KMS-11 (cell line): ENCODE data around the gene ESPNL.

ENCODE experiments used
- H2AFZ ChIP-seq: fragments of 200-600 bp; sonication (generic); 2 replicates; pipeline ENCODE4 v1.6.1; 2016; ENCODE audit warnings: antibody characterized with exemption, mixed run types, low read depth
- H3K27ac ChIP-seq: fragments of 200-600 bp; sonication (generic); 2 replicates; pipeline ENCODE4 v1.6.1; 2016; ENCODE audit warnings: mild to moderate bottlenecking, mixed run types
- H3K27me3 ChIP-seq: fragments of 200-600 bp; sonication (generic); 2 replicates; pipeline ENCODE4 v1.6.1; 2017; ENCODE audit warnings: mild to moderate bottlenecking, low read depth, mixed run types, moderate library complexity; ENCODE audit not compliant: insufficient read depth
- H3K36me3 ChIP-seq: fragments of 200-600 bp; sonication (generic); 2 replicates; pipeline ENCODE4 v1.6.1; 2017; ENCODE audit warnings: mild to moderate bottlenecking, mixed run types; ENCODE audit not compliant: insufficient read depth
- H3K4me1 ChIP-seq: fragments of 200-600 bp; sonication (generic); 2 replicates; pipeline ENCODE4 v1.6.1; 2016; ENCODE audit warnings: mild to moderate bottlenecking, low read depth, mixed run types; ENCODE audit not compliant: poor library complexity, severe bottlenecking
- H3K4me2 ChIP-seq: fragments of 200-600 bp; sonication (generic); 2 replicates; pipeline ENCODE4 v1.7.0; 2016; ENCODE audit warnings: mild to moderate bottlenecking, mixed run types
- H3K4me3 ChIP-seq: fragments of 200-600 bp; sonication (generic); IDR thresholded peaks from 2 replicates; pipeline ENCODE4 v1.6.1; 2017; ENCODE audit warnings: low read depth, low read length, mixed read lengths; ENCODE audit not compliant: insufficient read depth
- H3K79me2 ChIP-seq: fragments of 200-600 bp; sonication (generic); 2 replicates; pipeline ENCODE4 v1.6.1; 2016; ENCODE audit warnings: low read depth, mixed run types; ENCODE audit not compliant: insufficient read depth
- H3K9ac ChIP-seq: fragments of 200-600 bp; sonication (generic); 2 replicates; pipeline ENCODE4 v1.6.1; 2016; ENCODE audit warnings: mild to moderate bottlenecking, mixed run types
- H4K20me1 ChIP-seq: fragments of 200-600 bp; sonication (generic); 2 replicates; pipeline ENCODE4 v1.6.1; 2016; ENCODE audit warnings: mild to moderate bottlenecking, mixed run types; ENCODE audit not compliant: insufficient read depth
- CTCF ChIP-seq: fragments of 200-600 bp; sonication (generic); conservative IDR thresholded peaks from 2 replicates; pipeline ENCODE4 v1.6.1; 2017; ENCODE audit warnings: low read depth, mild to moderate bottlenecking, antibody characterized with exemption, low read length, moderate library complexity, mixed read lengths

The ESPNL gene

GRCh38 chr2:238123218-238123971 lies 23.3 kb downstream of the ESPNL start:
- no peak overlapping the region for H2AFZ ChIP-seq
- no peaks in the 10 kb centered on the region for H3K79me2 ChIP-seq
- no peak for TF ChIP-seq CTCF
- H4K20me1 ChIP-seq = no peaks in the 10 kb centered on the region
- H3K4me3 ChIP-seq = no peak overlapping the region
- H3K27me3 ChIP-seq = no peaks in the 10 kb centered on the region; the same call in 1 of the 2 replicates
- no peaks in the 10 kb centered on the region for H3K36me3 ChIP-seq
- no peak overlapping the region for H3K4me2 ChIP-seq
- H3K9ac ChIP-seq = no peak overlapping the region
- H3K4me1 ChIP-seq = peaks cover 9% of the 10 kb centered on the region
- no peak overlapping the region for H3K27ac ChIP-seq

- Histone ChIP-seq H3K4me3 (no peak overlapping the region), H3K36me3 (no peaks in the 10 kb centered on the region), H2AFZ (no peak overlapping the region), H3K9ac (no peak overlapping the region), H3K27ac (no peak overlapping the region), H3K79me2 (no peaks in the 10 kb centered on the region), H3K4me2 (no peak overlapping the region), H3K27me3 (no peaks in the 10 kb centered on the region; the same call in 1 of the 2 replicates), H3K4me1 (peaks cover 9% of the 10 kb centered on the region), H4K20me1 (no peaks in the 10 kb centered on the region)
- TF ChIP-seq CTCF = no peak
These were observed 23.9 kb downstream of the ESPNL start for GRCh38 chr2:238123991-238124470.

GRCh38 chr2:238124488-238125126 lies 24.5 kb downstream of the ESPNL start:
- H3K79me2 ChIP-seq = no peaks in the 10 kb centered on the region
- no peak overlapping the region for H2AFZ ChIP-seq
- H3K27me3 ChIP-seq = no peaks in the 10 kb centered on the region; the same call in 1 of the 2 replicates
- H3K36me3 ChIP-seq = no peaks in the 10 kb centered on the region
- H3K4me2 ChIP-seq = no peak overlapping the region
- H3K27ac ChIP-seq = no peak overlapping the region
- peaks cover 8% of the 10 kb centered on the region for H3K4me1 ChIP-seq
- H4K20me1 ChIP-seq = no peaks in the 10 kb centered on the region
- no peak overlapping the region for H3K9ac ChIP-seq
- no peak overlapping the region for H3K4me3 ChIP-seq
- TF ChIP-seq CTCF = no peak

- Histone ChIP-seq H3K27me3 (no peaks in the 10 kb centered on the region; the same call in 1 of the 2 replicates), H3K4me2 (no peak overlapping the region), H3K4me1 (peaks cover 1% of the 10 kb centered on the region), H3K27ac (no peak overlapping the region), H3K79me2 (no peaks in the 10 kb centered on the region), H2AFZ (no peak overlapping the region), H4K20me1 (no peaks in the 10 kb centered on the region), H3K36me3 (no peaks in the 10 kb centered on the region), H3K4me3 (no peak overlapping the region), H3K9ac (no peak overlapping the region)
- no peak for TF ChIP-seq CTCF
These were observed 25.2 kb downstream of the ESPNL start for GRCh38 chr2:238125127-238125885.
